CD4-positive, alpha-beta T cell (primary cell): Measurements from ENCODE around the gene TMEFF2. TPM values are rescaled to one million over a fixed set of nuclear protein-coding genes. Genes with fewer than 3 reads are reported as not detected.

Source experiments
- ATAC-seq: fragments of 200-7000 bp; cut with Tn5 transposase; one replicate; pipeline ENCODE4 v1.10.0; 2022; ENCODE audit warnings: mild to moderate bottlenecking; ENCODE audit not compliant: poor library complexity
- CTCF ChIA-PET: fragments of 350-600 bp; sonication (Branson Sonifier 250); formaldehyde crosslinking; loops from one replicate; lab custom pipeline; 2021; ENCODE audit warnings: antibody characterized with exemption, inconsistent platforms; lab: Charles Lee
- POLR2A ChIA-PET: fragments of 350-600 bp; sonication (Branson Sonifier 250); formaldehyde crosslinking; loops from one replicate; lab custom pipeline; 2021; ENCODE audit warnings: antibody characterized with exemption, inconsistent platforms; lab: Charles Lee
- DNase-seq, 14 experiments: peaks; one replicate each; pipeline ENCODE4 v3.0.0-alpha.2; 2013 to 2020; ENCODE audit warnings: mixed read lengths in 2 of 14
- H3K27ac ChIP-seq, 2 donors: one replicate each; pipeline versions ENCODE4 v1.5.1 to v1.7.0; 2013; ENCODE audit warnings: low read length in 2 of 2, low read depth in 1 of 2, mild to moderate bottlenecking in 1 of 2
- H3K27me3 ChIP-seq, 2 experiments: 1 replicate in 1 of 2; 2 replicates in 1 of 2; pipeline versions ENCODE4 v1.6.1 to v1.7.0; 2013; ENCODE audit warnings: low read length in 2 of 2, control low read depth in 1 of 2, mild to moderate bottlenecking in 1 of 2, moderate library complexity in 1 of 2; ENCODE audit not compliant: insufficient read depth in 2 of 2, control insufficient read depth in 1 of 2
- H3K36me3 ChIP-seq: one replicate; pipeline ENCODE4 v1.6.1; 2013; ENCODE audit warnings: low read length, control low read depth; ENCODE audit not compliant: insufficient read depth
- H3K4me1 ChIP-seq: one replicate; pipeline ENCODE4 v1.6.1; 2013; ENCODE audit warnings: low read length, control low read depth; ENCODE audit not compliant: insufficient read depth
- H3K4me3 ChIP-seq: one replicate; pipeline ENCODE4 v1.5.1; 2013; ENCODE audit warnings: mild to moderate bottlenecking, low read length, moderate library complexity
- H3K9me3 ChIP-seq, 2 experiments: 1 replicate in 1 of 2; 2 replicates in 1 of 2; pipeline versions ENCODE4 v1.6.1 to v1.7.0; 2013; ENCODE audit warnings: low read length in 2 of 2, mild to moderate bottlenecking in 2 of 2, control low read depth in 1 of 2, moderate library complexity in 1 of 2; ENCODE audit not compliant: control insufficient read depth in 1 of 2, insufficient read depth in 1 of 2
- H3K27ac Mint-ChIP-seq: one replicate; pipeline ENCODE4 v1.8.0; 2020; ENCODE audit warnings: mixed read lengths
- H3K27me3 Mint-ChIP-seq: one replicate; pipeline ENCODE4 v1.8.0; 2021; ENCODE audit warnings: mixed read lengths
- H3K36me3 Mint-ChIP-seq: one replicate; pipeline ENCODE4 v1.8.0; 2021; ENCODE audit warnings: low read depth, mixed read lengths
- H3K4me1 Mint-ChIP-seq: one replicate; pipeline ENCODE4 v1.8.0; 2021; ENCODE audit warnings: low read depth, mixed read lengths
- H3K4me3 Mint-ChIP-seq: one replicate; pipeline ENCODE4 v1.8.0; 2020; ENCODE audit warnings: mild to moderate bottlenecking, mixed read lengths
- H3K9me3 Mint-ChIP-seq: one replicate; pipeline ENCODE4 v1.8.0; 2020; ENCODE audit warnings: mixed read lengths
- CTCF ChIP-seq: fragments of 200-600 bp; IDR thresholded peaks from one replicate; pipeline ENCODE4 v1.8.0; 2022; ENCODE audit warnings: antibody characterized with exemption, mild to moderate bottlenecking
- intact Hi-C, 2 experiments: fragments of 100-400 bp; cut with DNase I in 1 of 2; cut with micrococcal nuclease in 1 of 2; formaldehyde crosslinking; loops; one replicate each; pipeline versions ENCODE4 v1.15.1 to v1.9.0; 2023 to 2025; cut with DNase I, micrococcal nuclease
- total RNA-seq, 174 experiments: library from RNA in 2 of 174; stranded (reverse) in 2 of 174; gene quantifications; one replicate each; pipeline ENCODE4 v1.2.3 and lab custom pipeline; 2021 to 2026

TMEFF2 gene
- total RNA-seq, 2 experiments from 2014 or later, result not detected

- H3K36me3 ChIP-seq, result no peaks in the 10 kb centered on the region
- no peak for TF ChIP-seq CTCF
- no peak overlapping the region for H3K4me3 ChIP-seq
- no peak overlapping the region for H3K27ac ChIP-seq
- no peak for ATAC-seq
- intact Hi-C loops, result no loop called here
- ChIA-PET POLR2A (no interaction called here), CTCF (no interaction called here)
- Mint-ChIP-seq H3K36me3 (no peaks in the 10 kb centered on the region), H3K4me1 (no peaks in the 10 kb centered on the region), H3K27me3 (no peaks in the 10 kb centered on the region), H3K4me3 (no peak overlapping the region), H3K27ac (no peak overlapping the region), H3K9me3 (no peaks in the 10 kb centered on the region)
- no peaks in the 10 kb centered on the region for H3K4me1 ChIP-seq
- H3K9me3 ChIP-seq, result no peaks in the 10 kb centered on the region
- no peak for DNase-seq
- H3K27me3 ChIP-seq, result no peaks in the 10 kb centered on the region
These were observed 287.6 kb downstream of the TMEFF2 start for GRCh38 chr2:191907091-191907490.

GRCh38 chr2:191905336-191905735, 289.4 kb downstream of the TMEFF2 start:
- H3K4me1 ChIP-seq, result no peaks in the 10 kb centered on the region
- Mint-ChIP-seq H3K4me1 (no peaks in the 10 kb centered on the region), H3K9me3 (no peaks in the 10 kb centered on the region), H3K4me3 (no peak overlapping the region), H3K36me3 (no peaks in the 10 kb centered on the region), H3K27ac (no peak overlapping the region), H3K27me3 (no peaks in the 10 kb centered on the region)
- peaks cover 0 to 3% of the 10 kb centered on the region in 2 experiments for H3K9me3 ChIP-seq
- DNase-seq, result no peak
- TF ChIP-seq CTCF, result no peak
- no peak for ATAC-seq
- H3K27me3 ChIP-seq, result no peaks in the 10 kb centered on the region
- ChIA-PET POLR2A (no interaction called here), CTCF (no interaction called here)
- intact Hi-C loops, result no loop called here
- H3K27ac ChIP-seq, result no peak overlapping the region
- no peak overlapping the region for H3K4me3 ChIP-seq
- no peaks in the 10 kb centered on the region for H3K36me3 ChIP-seq

GRCh38 chr2:191901031-191901430, 293.7 kb downstream of the TMEFF2 start:
- Histone ChIP-seq H3K36me3 (no peaks in the 10 kb centered on the region), H3K27me3 (peaks cover 0 to 5% of the 10 kb centered on the region in 2 experiments), H3K9me3 (peaks cover 0 to 3% of the 10 kb centered on the region in 2 experiments), H3K4me3 (no peak overlapping the region), H3K4me1 (no peaks in the 10 kb centered on the region), H3K27ac (no peak overlapping the region)
- no peaks in the 10 kb centered on the region for H3K9me3 Mint-ChIP-seq
- DNase-seq (no peak), ATAC-seq (no peak)
- intact Hi-C loops, result no loop called here
- no peaks in the 10 kb centered on the region for H3K4me1 Mint-ChIP-seq
- peaks cover 5% of the 10 kb centered on the region for H3K27me3 Mint-ChIP-seq
- H3K27ac Mint-ChIP-seq, result no peak overlapping the region
- H3K4me3 Mint-ChIP-seq, result no peak overlapping the region
- ChIA-PET POLR2A (no interaction called here), CTCF (no interaction called here)
- H3K36me3 Mint-ChIP-seq, result no peaks in the 10 kb centered on the region
- TF ChIP-seq CTCF, result no peak
